K562 (cell line): Measurements from ENCODE around the gene FMO5. TPM values are rescaled to one million over a fixed set of nuclear protein-coding genes. Genes with fewer than 3 reads are reported as not detected.

Experiments
- ARID3B ChIP-seq: fragments of 250-450 bp; sonication (Bioruptor Pico); IDR thresholded peaks from 2 replicates; pipeline ENCODE4 v1.4.0; 2020; ENCODE audit warnings: borderline replicate concordance
- CGGBP1 ChIP-seq: fragments of 250-450 bp; sonication (Bioruptor Pico); IDR thresholded peaks from 2 replicates; pipeline ENCODE4 v1.9.0; 2021; ENCODE audit warnings: mild to moderate bottlenecking
- CTBP1 ChIP-seq: fragments of 450-650 bp; IDR thresholded peaks from 2 replicates; pipeline ENCODE4 v1.6.1; 2016; ENCODE audit warnings: borderline replicate concordance
- FOXK2 ChIP-seq, 2 experiments: fragments of 450-650 bp; IDR thresholded peaks in 1 of 2; conservative IDR thresholded peaks in 1 of 2; 2 replicates each; pipeline ENCODE4 v1.6.1; 2016; ENCODE audit warnings: low read depth in 2 of 2, mild to moderate bottlenecking in 1 of 2
- HES1 ChIP-seq: fragments of 450-650 bp; IDR thresholded peaks from 2 replicates; pipeline ENCODE4 v1.6.1; 2016; ENCODE audit warnings: low read depth, mild to moderate bottlenecking, moderate library complexity
- IRF1 ChIP-seq: sonication (generic); formaldehyde crosslinking; IDR thresholded peaks from 2 replicates; pipeline ENCODE4 v1.8.0; 2022; ENCODE audit warnings: missing genetic modification reagents, mild to moderate bottlenecking, borderline replicate concordance
- IRF9 ChIP-seq: fragments of 450-650 bp; IDR thresholded peaks from 2 replicates; pipeline ENCODE4 v1.6.1; 2016; ENCODE audit warnings: missing biosample characterization, missing genetic modification characterization
- MNT ChIP-seq, 2 experiments: fragments of 450-650 bp; conservative IDR thresholded peaks; 2 replicates each; pipeline ENCODE4 v1.6.1; 2017; ENCODE audit warnings: mild to moderate bottlenecking in 2 of 2, moderate library complexity in 2 of 2
- MTA2 ChIP-seq: fragments of 450-650 bp; IDR thresholded peaks from 2 replicates; pipeline ENCODE4 v1.6.1; 2016; ENCODE audit warnings: low read depth
- POLR2AphosphoS2 ChIP-seq: IDR thresholded peaks from 2 replicates; pipeline ENCODE4 v1.6.1; 2012; ENCODE audit warnings: low read length, improper control_type of control experiment
- SIN3B ChIP-seq: fragments of 450-650 bp; IDR thresholded peaks from 2 replicates; pipeline ENCODE4 v1.6.1; 2017; ENCODE audit warnings: low read depth, mild to moderate bottlenecking, moderate library complexity
- TCF15 ChIP-seq: fragments of 250-450 bp; sonication (Bioruptor Pico); IDR thresholded peaks from 2 replicates; pipeline ENCODE4 v1.8.0; 2022; ENCODE audit warnings: moderate library complexity, mild to moderate bottlenecking, inconsistent platforms
- THRA ChIP-seq: fragments of 450-650 bp; IDR thresholded peaks from 2 replicates; pipeline ENCODE4 v1.6.1; 2017; ENCODE audit warnings: mild to moderate bottlenecking, moderate library complexity
- TRIM25 ChIP-seq: fragments of 450-650 bp; IDR thresholded peaks from 2 replicates; pipeline ENCODE4 v1.7.0; 2016; ENCODE audit warnings: borderline replicate concordance
- ZFP30 ChIP-seq: fragments of 250-450 bp; sonication (Bioruptor Pico); IDR thresholded peaks from 2 replicates; pipeline ENCODE4 v1.8.0; 2022; ENCODE audit warnings: moderate library complexity, mild to moderate bottlenecking, inconsistent platforms, borderline replicate concordance
- ZNF212 ChIP-seq: fragments of 450-650 bp; formaldehyde crosslinking; IDR thresholded peaks from 2 replicates; pipeline ENCODE4 v1.4.0; 2020; ENCODE audit warnings: mild to moderate bottlenecking
- polyA plus RNA-seq, 8 experiments: library from polyadenylated mRNA; depleted of rRNA in 4 of 8; stranded (reverse) in 5 of 8; unstranded in 3 of 8; fragments of >200 nt; fragmentation: Nextera tagmentation in 2 of 8; fragmentation: Illumina TruSeq in 1 of 8; extraction: Ambion mirVana in 2 of 8; extraction: Trizol in 1 of 8; gene quantifications; 2 replicates each; pipeline versions ENCODE4 v1.2.1 to v1.2.3, GENCODE V29; 2011 to 2014; ENCODE audit warnings: inconsistent platforms in 1 of 8, missing spikeins in 1 of 8
- total RNA-seq, 7 experiments: library from RNA; depleted of rRNA in 6 of 7; stranded (reverse); fragments of >200 nt in 6 of 7; fragmentation: Illumina TruSeq in 2 of 7; extraction: Trizol in 2 of 7; gene quantifications; 2 replicates each; pipeline versions ENCODE4 v1.2.1 to v1.2.3, GENCODE V29; 2011 to 2021; ENCODE audit warnings: low replicate concordance in 1 of 7

Gene FMO5
- total and polyA plus RNA-seq, 9 of the 15 experiments (the other 6 are each of a cell fraction or from before 2014, with no cell fraction given): 0.11 to 0.69 (median 0.19) TPM; not detected in 1

GRCh38 chr1:147172168-147173016, 52.7 kb downstream of the FMO5 start, which contains the start of gene PRKAB2 (continued):
- TF ChIP-seq FOXK2 (conservative IDR thresholded peaks at IDR 0.05 in 1 of 2, IDR thresholded peaks at IDR 0.05 in 1 of 2; ENCODE audit: low read depth in 2 of 2) (peak; percentile 93 to 95), ZFP30 (CRISPR knock-in tag) (no peak), MNT (conservative IDR thresholded peaks at IDR 0.05) (peak; percentile 69 to 87; a peak in 3 of 4 replicates), TCF15 (CRISPR knock-in tag) (no peak), CGGBP1 (CRISPR knock-in tag) (no peak; the same call in 1 of the 2 replicates), HES1 (no peak), THRA (no peak), MTA2 (no peak), SIN3B (peak; percentile 25), TRIM25 (no peak), ARID3B (no peak), POLR2AphosphoS2 (no peak), CTBP1 (peak; percentile 98), ZNF212 (CRISPR knock-in tag) (no peak), IRF1 (CRISPR knock-in tag) (no peak), IRF9 (tag) (no peak)
